Natural killer cell (primary cell): ENCODE results near the gene GNG2. TPM values are rescaled to one million over a fixed set of nuclear protein-coding genes. Genes with fewer than 3 reads are reported as not detected.

ENCODE experiments used
- ATAC-seq, 3 donors: fragments of 150-1000 bp in 2 of 3; fragments of 200-7000 bp in 1 of 3; cut with Tn5 transposase; 1 replicate in 1 of 3; 2 replicates in 2 of 3; pipeline ENCODE4 v1.10.0; 2021; ENCODE audit warnings: mild to moderate bottlenecking in 2 of 3, moderate library complexity in 2 of 3
- DNase-seq, 2 donors: peaks; one replicate each; pipeline versions ENCODE4 v3.0.0 to v3.0.0-alpha.2; 2013 to 2021; ENCODE audit warnings: mixed read lengths in 1 of 2
- H3K27ac ChIP-seq: one replicate; pipeline ENCODE4 v1.5.1; 2013; ENCODE audit warnings: mild to moderate bottlenecking, low read length
- H3K27me3 ChIP-seq: one replicate; pipeline ENCODE4 v1.6.1; 2013; ENCODE audit warnings: low read length; ENCODE audit not compliant: control insufficient read depth, insufficient read depth
- H3K36me3 ChIP-seq: one replicate; pipeline ENCODE4 v1.6.1; 2013; ENCODE audit warnings: low read length; ENCODE audit not compliant: control insufficient read depth, insufficient read depth
- H3K4me1 ChIP-seq: one replicate; pipeline ENCODE4 v1.6.1; 2013; ENCODE audit warnings: low read length; ENCODE audit not compliant: control insufficient read depth, insufficient read depth
- H3K4me3 ChIP-seq: one replicate; pipeline ENCODE4 v1.5.1; 2013; ENCODE audit warnings: low read length
- H3K9me3 ChIP-seq: one replicate; pipeline ENCODE4 v1.6.1; 2013; ENCODE audit warnings: low read length; ENCODE audit not compliant: control insufficient read depth, insufficient read depth
- H3K27ac Mint-ChIP-seq, 2 donors: one replicate each; pipeline ENCODE4 v1.8.0; 2022; ENCODE audit warnings: mild to moderate bottlenecking in 2 of 2, mixed read lengths in 2 of 2, moderate library complexity in 1 of 2
- H3K27me3 Mint-ChIP-seq, 2 donors: one replicate each; pipeline ENCODE4 v1.8.0; 2022; ENCODE audit warnings: low read depth in 2 of 2, mixed read lengths in 2 of 2
- H3K36me3 Mint-ChIP-seq: one replicate; pipeline ENCODE4 v1.8.0; 2022; ENCODE audit warnings: mixed read lengths
- H3K4me1 Mint-ChIP-seq, 2 donors: one replicate each; pipeline ENCODE4 v1.8.0; 2022; ENCODE audit warnings: mixed read lengths in 2 of 2
- H3K4me3 Mint-ChIP-seq: one replicate; pipeline ENCODE4 v1.8.0; 2022; ENCODE audit warnings: mild to moderate bottlenecking, moderate library complexity, mixed read lengths
- H3K9me3 Mint-ChIP-seq, 2 donors: one replicate each; pipeline ENCODE4 v1.8.0; 2022; ENCODE audit warnings: mixed read lengths in 2 of 2
- CTCF ChIP-seq: fragments of 200-600 bp; IDR thresholded peaks from one replicate; pipeline ENCODE4 v1.8.0; 2022; ENCODE audit warnings: antibody characterized with exemption
- WGBS: methylation state at CpG from one replicate; pipeline ENCODE4 v1.1.7; 2013; ENCODE audit warnings: missing lambda C conversion rate; ENCODE audit not compliant: insufficient coverage; 5-methylcytosine and 5-hydroxymethylcytosine counted together
- intact Hi-C: fragments of 100-400 bp; cut with micrococcal nuclease; formaldehyde crosslinking; loops from one replicate; pipeline ENCODE4 v1.14.2; 2022
- total RNA-seq, 4 donors: library from RNA; stranded (reverse); fragments of 120-200 nt in 1 of 4; gene quantifications; one replicate each; pipeline versions ENCODE4 v1.2.3 to v1.2.4, GENCODE V29; 2013 to 2022

The GNG2 gene
- total RNA-seq, 3 donors from 2014 or later (not counting 1 experiment from before 2014, with no cell fraction given), result 552 to 653 (median 582) TPM

GRCh38 chr14:51999084-51999483, 138.7 kb downstream of the GNG2 start:
- no peaks in the 10 kb centered on the region for H3K9me3 ChIP-seq
- intact Hi-C loops, result no loop called here
- H3K36me3 ChIP-seq, result peaks cover 90% of the 10 kb centered on the region
- peaks cover 2% of the 10 kb centered on the region for H3K36me3 Mint-ChIP-seq
- no peaks in the 10 kb centered on the region for H3K27me3 ChIP-seq
- TF ChIP-seq CTCF, result no peak
- H3K4me3 ChIP-seq, result no peak overlapping the region
- H3K4me1 Mint-ChIP-seq, result peaks cover 7 to 10% of the 10 kb centered on the region in 2 donors
- H3K27ac ChIP-seq, result no peak overlapping the region
- H3K4me1 ChIP-seq, result no peaks in the 10 kb centered on the region
- H3K27ac Mint-ChIP-seq, result no peak overlapping the region
- WGBS, result 93% methylated on average over 2 of the region's 2 CpGs
- H3K4me3 Mint-ChIP-seq, result no peak overlapping the region
- H3K9me3 Mint-ChIP-seq, result no peaks in the 10 kb centered on the region
- ATAC-seq (no peak), DNase-seq (no peak)
- H3K27me3 Mint-ChIP-seq, result no peaks in the 10 kb centered on the region

- intact Hi-C loops, result no loop called here
- Histone ChIP-seq H3K4me3 (no peak overlapping the region), H3K36me3 (peaks cover 90% of the 10 kb centered on the region), H3K27ac (no peak overlapping the region), H3K27me3 (no peaks in the 10 kb centered on the region), H3K4me1 (no peaks in the 10 kb centered on the region), H3K9me3 (no peaks in the 10 kb centered on the region)
- WGBS, result no CpG with 5 or more reads among the region's 3 CpGs
- H3K9me3 Mint-ChIP-seq, result no peaks in the 10 kb centered on the region
- H3K4me1 Mint-ChIP-seq, result peaks cover 7 to 10% of the 10 kb centered on the region in 2 donors
- no peaks in the 10 kb centered on the region for H3K27me3 Mint-ChIP-seq
- no peak for ATAC-seq
- H3K4me3 Mint-ChIP-seq, result no peak overlapping the region
- TF ChIP-seq CTCF, result no peak
- peaks cover 8% of the 10 kb centered on the region for H3K36me3 Mint-ChIP-seq
- no peak overlapping the region for H3K27ac Mint-ChIP-seq
- no peak for DNase-seq
Measured at GRCh38 chr14:52000019-52000582, 139.7 kb downstream of the GNG2 start.

- H3K27me3 Mint-ChIP-seq, result no peaks in the 10 kb centered on the region
- no peak overlapping the region for H3K4me3 Mint-ChIP-seq
- DNase-seq, result no peak
- H3K36me3 Mint-ChIP-seq, result peaks cover 8% of the 10 kb centered on the region
- no peaks in the 10 kb centered on the region for H3K9me3 Mint-ChIP-seq
- no peak overlapping the region for H3K27ac Mint-ChIP-seq
- no peak for ATAC-seq
- H3K27me3 ChIP-seq, result no peaks in the 10 kb centered on the region
- H3K9me3 ChIP-seq, result no peaks in the 10 kb centered on the region
- intact Hi-C loops, result no loop called here
- peaks cover 90% of the 10 kb centered on the region for H3K36me3 ChIP-seq
- peaks cover 7 to 13% of the 10 kb centered on the region in 2 donors for H3K4me1 Mint-ChIP-seq
- no peak for TF ChIP-seq CTCF
- 100% methylated on average over 2 of the region's 3 CpGs for WGBS
- no peaks in the 10 kb centered on the region for H3K4me1 ChIP-seq
- H3K27ac ChIP-seq, result no peak overlapping the region
- no peak overlapping the region for H3K4me3 ChIP-seq
Measured at GRCh38 chr14:52000696-52001095, 140.3 kb downstream of the GNG2 start.

- Histone ChIP-seq H3K9me3 (no peaks in the 10 kb centered on the region), H3K27ac (no peak overlapping the region), H3K36me3 (peaks cover 96% of the 10 kb centered on the region), H3K4me1 (no peaks in the 10 kb centered on the region), H3K27me3 (no peaks in the 10 kb centered on the region), H3K4me3 (no peak overlapping the region)
- Mint-ChIP-seq H3K36me3 (peaks cover 8% of the 10 kb centered on the region), H3K4me1 (peaks cover 4% of the 10 kb centered on the region in 2 donors), H3K9me3 (no peaks in the 10 kb centered on the region), H3K4me3 (no peak overlapping the region), H3K27ac (no peak overlapping the region), H3K27me3 (no peaks in the 10 kb centered on the region)
- ATAC-seq, result no peak
- no peak for DNase-seq
- 100% methylated on average over 2 of the region's 4 CpGs for WGBS
- no peak for TF ChIP-seq CTCF
- intact Hi-C loops, result no loop called here
Measured at GRCh38 chr14:52002542-52002941, 142.1 kb downstream of the GNG2 start.
